K562 (cell line): Measurements from ENCODE around the gene PRAC1. TPM values are rescaled to one million over a fixed set of nuclear protein-coding genes. Genes with fewer than 3 reads are reported as not detected.

Experiments
- ATAC-seq: fragments of 200-7000 bp; cut with Tn5 transposase; 3 replicates; pipeline ENCODE4 v1.9.1; 2020; ENCODE audit warnings: moderate library complexity
- BruUV-seq: library from RNA; stranded (reverse); fragments of 400-500 nt; replicated peaks from 2 replicates; lab custom pipeline; 2021; lab: Mats Ljungman, UMichigan
- CTCF ChIA-PET: fragments of 300-600 bp; formaldehyde crosslinking; extraction: SDS; loops from one replicate; lab custom pipeline; 2021; ENCODE audit warnings: low intra/inter-chr PET ratio; lab: Yijun Ruan, JAX
- POLR2A ChIA-PET: fragments of 300-600, 350-650 bp; sonication (Branson Sonifier 250); formaldehyde crosslinking; extraction: SDS; loops from one replicate; lab custom pipeline; 2021; ENCODE audit warnings: antibody characterized with exemption, inconsistent platforms; lab: Yijun Ruan, JAX
- DNase-seq, 4 experiments: peaks; one replicate each; pipeline versions ENCODE4 v3.0.0 to v3.0.0-alpha.2; 2011 to 2018; ENCODE audit warnings: low spot score in 3 of 4, mixed read lengths in 3 of 4; ENCODE audit errors: extremely low read depth in 1 of 4
- FAIRE-seq: peaks from 2 replicates; lab custom pipeline; 2011; peaks lifted over from hg19 to GRCh38; lab: Jason Lieb, UNC
- H2AFZ ChIP-seq: 2 replicates; pipeline ENCODE4 v1.6.0; 2011; ENCODE audit warnings: low read depth, low read length, control low read depth, inconsistent platforms
- H3K27ac ChIP-seq: fragments of 200-600 bp; 3 replicates; pipeline ENCODE4 v1.8.0; 2011; ENCODE audit warnings: low read depth, mild to moderate bottlenecking, control low read depth, inconsistent platforms, low read length, moderate library complexity, mixed read lengths; ENCODE audit errors: extremely low read depth
- H3K27me3 ChIP-seq, 2 experiments: fragments of 300-600 bp in 1 of 2; 2 replicates in 1 of 2; 3 replicates in 1 of 2; pipeline versions ENCODE4 v1.6.0 to v1.8.0; 2011; ENCODE audit warnings: inconsistent platforms in 2 of 2, low read length in 2 of 2, mild to moderate bottlenecking in 1 of 2, mixed read lengths in 1 of 2, moderate library complexity in 1 of 2; ENCODE audit not compliant: control insufficient read depth in 2 of 2, insufficient read depth in 2 of 2
- H3K36me3 ChIP-seq: fragments of 300-600 bp; 3 replicates; pipeline ENCODE4 v1.8.0; 2011; ENCODE audit warnings: mild to moderate bottlenecking, low read length, inconsistent platforms; ENCODE audit not compliant: control insufficient read depth, insufficient read depth
- H3K4me1 ChIP-seq, 2 experiments: fragments of 200-600 bp in 1 of 2; replicated peaks in 1 of 2; 2 replicates in 1 of 2; 3 replicates in 1 of 2; pipeline versions ENCODE4 v1.5.1 to v1.8.0; 2011; ENCODE audit warnings: inconsistent platforms in 2 of 2, low read length in 2 of 2, mild to moderate bottlenecking in 1 of 2, mixed read lengths in 1 of 2, moderate library complexity in 1 of 2; ENCODE audit not compliant: control insufficient read depth in 2 of 2, insufficient read depth in 2 of 2
- H3K4me2 ChIP-seq: 2 replicates; pipeline ENCODE4 v1.6.1; 2011; ENCODE audit warnings: low read length, control low read depth, inconsistent platforms, mixed read lengths; ENCODE audit not compliant: insufficient read depth
- H3K4me3 ChIP-seq: fragments of 200-600 bp; sonication (generic), shearing (Covaris generic); 2 replicates; pipeline ENCODE4 v1.5.1; 2016; ENCODE audit warnings: control low read depth, inconsistent platforms
- H3K79me2 ChIP-seq: fragments of 200-600 bp; 3 replicates; pipeline ENCODE4 v1.8.0; 2011; ENCODE audit warnings: low read length, inconsistent platforms; ENCODE audit not compliant: control insufficient read depth, insufficient read depth
- H3K9ac ChIP-seq, 2 experiments: 2 replicates each; pipeline versions ENCODE4 v1.6.0 to v1.6.1; 2011; ENCODE audit warnings: low read depth in 2 of 2, low read length in 2 of 2, control low read depth in 1 of 2, inconsistent platforms in 1 of 2, mild to moderate bottlenecking in 1 of 2, mixed read lengths in 1 of 2; ENCODE audit not compliant: insufficient read depth in 1 of 2
- H3K9me1 ChIP-seq: one replicate; pipeline ENCODE4 v1.6.0; 2011; ENCODE audit warnings: inconsistent platforms, mild to moderate bottlenecking, low read length, moderate library complexity; ENCODE audit not compliant: control insufficient read depth, insufficient read depth
- H3K9me3 ChIP-seq: replicated peaks from 2 replicates; pipeline ENCODE4 v1.5.1; 2011; ENCODE audit warnings: low read depth, low read length, inconsistent platforms; ENCODE audit not compliant: control insufficient read depth, insufficient read depth
- H4K20me1 ChIP-seq: replicated peaks from 2 replicates; pipeline ENCODE4 v1.6.1; 2011; ENCODE audit warnings: low read length, inconsistent platforms, mixed read lengths; ENCODE audit not compliant: control insufficient read depth, insufficient read depth
- BRF2 ChIP-seq: IDR thresholded peaks from 3 replicates; pipeline ENCODE4 v1.6.1; 2011; ENCODE audit warnings: borderline replicate concordance, mild to moderate bottlenecking; ENCODE audit not compliant: insufficient read length, insufficient read depth
- ELF2 ChIP-seq: fragments of 250-450 bp; sonication (Bioruptor Pico); IDR thresholded peaks from 2 replicates; pipeline ENCODE4 v1.5.0; 2021; ENCODE audit warnings: mild to moderate bottlenecking
- ETS1 ChIP-seq: conservative IDR thresholded peaks from 2 replicates; pipeline ENCODE4 v1.6.1; 2011; ENCODE audit warnings: low read depth, mild to moderate bottlenecking, low read length; ENCODE audit not compliant: control insufficient read depth
- FOXM1 ChIP-seq, 2 experiments: fragments of 450-650 bp in 1 of 2; sonication (generic) in 1 of 2; formaldehyde crosslinking in 1 of 2; IDR thresholded peaks; 2 replicates each; pipeline versions ENCODE4 v1.6.1 to v1.9.0; 2017 to 2022; ENCODE audit warnings: low read depth in 2 of 2, mild to moderate bottlenecking in 2 of 2, missing genetic modification reagents in 1 of 2, moderate library complexity in 1 of 2
- GABPA ChIP-seq: fragments of 200-800 bp; sonication (Bioruptor generic); conservative IDR thresholded peaks from 2 replicates; pipeline ENCODE4 v1.6.1; 2016; ENCODE audit warnings: low read depth, missing genetic modification characterization, missing compliant biosample characterization
- RBM14 ChIP-seq: fragments of 200-400 bp; formaldehyde crosslinking; IDR thresholded peaks from 2 replicates; pipeline ENCODE4 v1.6.1; 2018; ENCODE audit warnings: low read depth, mild to moderate bottlenecking, low read length, moderate library complexity, borderline replicate concordance; ENCODE audit not compliant: insufficient read depth
- WHSC1 ChIP-seq: IDR thresholded peaks from one replicate; pipeline ENCODE4 v1.6.1; 2012; ENCODE audit warnings: low read length, control low read depth, inconsistent platforms
- ZBED1 ChIP-seq: IDR thresholded peaks from 2 replicates; pipeline ENCODE4 v1.6.1; 2014
- ZNF174 ChIP-seq: fragments of 250-450 bp; sonication (Bioruptor Pico); IDR thresholded peaks from 2 replicates; pipeline ENCODE4 v1.4.0; 2020; ENCODE audit warnings: mild to moderate bottlenecking
- ZNF695 ChIP-seq: fragments of 450-650 bp; formaldehyde crosslinking; IDR thresholded peaks from 2 replicates; pipeline ENCODE4 v1.4.0; 2020; ENCODE audit warnings: mild to moderate bottlenecking, moderate library complexity
- WGBS: fragments of 100-300 bp; shearing (Covaris generic); methylation state at CpG from one replicate; pipeline ENCODE4 v1.1.6; 2016; ENCODE audit warnings: low coverage, mixed read lengths; ENCODE audit not compliant: insufficient coverage; ENCODE audit errors: missing lambda C conversion rate; 5-methylcytosine and 5-hydroxymethylcytosine counted together
- in situ Hi-C: fragments of 300-500 bp; cut with MboI; formaldehyde crosslinking; loops from 4 replicates; pipeline ENCODE4 v1.15.0; 2018; ENCODE audit warnings: inconsistent platforms, mixed read lengths
- intact Hi-C: fragments of 100-400 bp; cut with micrococcal nuclease; formaldehyde crosslinking; loops from 2 replicates; pipeline ENCODE4 v1.14.2; 2022
- polyA plus RNA-seq, 8 experiments: library from polyadenylated mRNA; depleted of rRNA in 4 of 8; stranded (reverse) in 5 of 8; unstranded in 3 of 8; fragments of >200 nt; fragmentation: Nextera tagmentation in 2 of 8; fragmentation: Illumina TruSeq in 1 of 8; extraction: Ambion mirVana in 2 of 8; extraction: Trizol in 1 of 8; gene quantifications; 2 replicates each; pipeline versions ENCODE4 v1.2.1 to v1.2.3, GENCODE V29; 2011 to 2014; ENCODE audit warnings: inconsistent platforms in 1 of 8, missing spikeins in 1 of 8
- total RNA-seq, 7 experiments: library from RNA; depleted of rRNA in 6 of 7; stranded (reverse); fragments of >200 nt in 6 of 7; fragmentation: Illumina TruSeq in 2 of 7; extraction: Trizol in 2 of 7; gene quantifications; 2 replicates each; pipeline versions ENCODE4 v1.2.1 to v1.2.3, GENCODE V29; 2011 to 2021; ENCODE audit warnings: low replicate concordance in 1 of 7
- TF ChIP-seq, protein P1 (sequence below): fragments of 450-650 bp; conservative IDR thresholded peaks from 2 replicates; pipeline ENCODE4 v1.6.1; 2016; ENCODE audit warnings: missing genetic modification characterization, low read depth, mild to moderate bottlenecking, control low read depth, missing compliant biosample characterization

Gene PRAC1
- total and polyA plus RNA-seq, 9 of the 15 experiments (the other 6 are each of a cell fraction or from before 2014, with no cell fraction given): not detected

DNA sequence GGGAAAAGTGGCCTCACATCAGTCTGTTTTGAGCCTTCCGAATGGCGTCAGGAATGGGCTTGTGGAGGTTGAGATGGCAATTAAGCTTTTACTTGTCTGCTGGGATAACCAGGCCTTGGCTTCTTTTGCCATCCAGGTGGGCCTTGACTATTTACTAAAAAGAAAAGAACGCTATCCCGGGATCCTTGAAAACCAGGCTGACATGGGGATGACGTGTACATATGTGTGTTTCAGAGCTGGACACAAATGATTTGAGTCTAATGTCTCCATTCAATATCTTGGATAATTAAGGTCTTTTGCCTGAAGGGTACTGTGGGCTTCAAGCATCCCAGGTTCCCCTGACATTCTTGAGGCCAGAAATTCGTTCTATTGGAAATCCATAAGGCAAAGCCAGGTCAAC lies 38.8 kb upstream of the PRAC1 start:
- H3K4me1 ChIP-seq: no peaks in the 10 kb centered on the region
- H3K9ac ChIP-seq: no peak overlapping the region
- intact Hi-C loops (no loop called here), in situ Hi-C loops (no loop called here)
- H3K9me1 ChIP-seq: no peaks in the 10 kb centered on the region
- peaks cover 32 to 42% of the 10 kb centered on the region in 2 experiments; a peak in 4 of 5 replicates for H3K27me3 ChIP-seq
- H3K9me3 ChIP-seq: no peaks in the 10 kb centered on the region
- no peaks in the 10 kb centered on the region for H3K36me3 ChIP-seq
- TF ChIP-seq ZBED1 (no peak), WHSC1 (no peak), ETS1 (no peak), ELF2 (CRISPR knock-in tag) (no peak), ZNF695 (CRISPR knock-in tag) (no peak), FOXM1 (IDR thresholded peaks at IDR 0.05; ENCODE audit: low read depth) (no peak), FOXM1 (CRISPR knock-in tag; IDR thresholded peaks at IDR 0.05; ENCODE audit: low read depth) (no peak), BRF2 (no peak), RBM14 (no peak), ZNF174 (CRISPR knock-in tag) (no peak), GABPA (no peak)
- TF ChIP-seq, protein P1, sequence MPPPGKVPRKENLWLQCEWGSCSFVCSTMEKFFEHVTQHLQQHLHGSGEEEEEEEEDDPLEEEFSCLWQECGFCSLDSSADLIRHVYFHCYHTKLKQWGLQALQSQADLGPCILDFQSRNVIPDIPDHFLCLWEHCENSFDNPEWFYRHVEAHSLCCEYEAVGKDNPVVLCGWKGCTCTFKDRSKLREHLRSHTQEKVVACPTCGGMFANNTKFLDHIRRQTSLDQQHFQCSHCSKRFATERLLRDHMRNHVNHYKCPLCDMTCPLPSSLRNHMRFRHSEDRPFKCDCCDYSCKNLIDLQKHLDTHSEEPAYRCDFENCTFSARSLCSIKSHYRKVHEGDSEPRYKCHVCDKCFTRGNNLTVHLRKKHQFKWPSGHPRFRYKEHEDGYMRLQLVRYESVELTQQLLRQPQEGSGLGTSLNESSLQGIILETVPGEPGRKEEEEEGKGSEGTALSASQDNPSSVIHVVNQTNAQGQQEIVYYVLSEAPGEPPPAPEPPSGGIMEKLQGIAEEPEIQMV: no peak
- TF ChIP-seq, all 486 proteins: peak for 0
- Histone ChIP-seq H3K79me2 (no peaks in the 10 kb centered on the region), H2AFZ (no peak overlapping the region), H3K4me2 (no peak overlapping the region), H3K27ac (no peak overlapping the region), H4K20me1 (no peaks in the 10 kb centered on the region), H3K4me3 (no peak overlapping the region)
- POLR2A ChIA-PET: interaction anchor here (1.9 kb wide), 1 partner anchor 10 kb away, joined by 10 read pairs; no protein-coding TSS in a partner anchor
- ATAC-seq (no peak), DNase-seq (no peak), FAIRE-seq (no peak)
- WGBS: 3% methylated on average over 6 of the region's 6 CpGs
- CTCF ChIA-PET: no interaction called here
- BruUV-seq: no TSS peak
